K562 (cell line): ENCODE results near the gene ARHGEF12. TPM values are rescaled to one million over a fixed set of nuclear protein-coding genes. Genes with fewer than 3 reads are reported as not detected.

Source experiments
- ARID2 ChIP-seq: fragments of 450-650 bp; IDR thresholded peaks from 2 replicates; pipeline ENCODE4 v1.6.1; 2017; ENCODE audit warnings: antibody characterized with exemption, mild to moderate bottlenecking
- CC2D1A ChIP-seq: fragments of 450-650 bp; IDR thresholded peaks from 2 replicates; pipeline ENCODE4 v1.6.1; 2017; ENCODE audit warnings: mild to moderate bottlenecking
- GTF2A2 ChIP-seq: IDR thresholded peaks from 2 replicates; pipeline ENCODE4 v1.6.1; 2016; ENCODE audit warnings: mild to moderate bottlenecking, missing genetic modification characterization, missing compliant biosample characterization
- HNRNPK ChIP-seq: fragments of 200-400 bp; formaldehyde crosslinking; IDR thresholded peaks from one replicate; pipeline ENCODE4 v1.6.1; 2018; ENCODE audit warnings: mild to moderate bottlenecking, low read depth, low read length; ENCODE audit not compliant: poor library complexity, severe bottlenecking
- MAFK ChIP-seq: IDR thresholded peaks from 2 replicates; pipeline ENCODE4 v1.6.1; 2011; ENCODE audit warnings: low read length, improper control_type of control experiment
- MEF2A ChIP-seq: IDR thresholded peaks from 2 replicates; pipeline ENCODE4 v1.6.1; 2011; ENCODE audit warnings: low read depth, mild to moderate bottlenecking, low read length, moderate library complexity; ENCODE audit not compliant: control insufficient read depth
- MYBL2 ChIP-seq, 2 experiments: fragments of 450-650 bp in 1 of 2; sonication (generic) in 1 of 2; formaldehyde crosslinking in 1 of 2; IDR thresholded peaks; 2 replicates each; pipeline versions ENCODE4 v1.6.1 to v1.8.1; 2017 to 2022; ENCODE audit warnings: borderline replicate concordance in 1 of 2, inconsistent platforms in 1 of 2, low read depth in 1 of 2, mild to moderate bottlenecking in 1 of 2, missing genetic modification reagents in 1 of 2, moderate library complexity in 1 of 2
- PHF20 ChIP-seq: fragments of 450-650 bp; IDR thresholded peaks from 2 replicates; pipeline ENCODE4 v1.6.1; 2018; ENCODE audit not compliant: partially characterized antibody
- POLR2AphosphoS2 ChIP-seq: IDR thresholded peaks from 2 replicates; pipeline ENCODE4 v1.6.1; 2012; ENCODE audit warnings: low read length, improper control_type of control experiment
- POLR2G ChIP-seq: fragments of 200-400 bp; formaldehyde crosslinking; IDR thresholded peaks from 2 replicates; pipeline ENCODE4 v1.6.1; 2017; ENCODE audit warnings: low read depth, mild to moderate bottlenecking, antibody characterized with exemption, low read length, moderate library complexity
- SAP30 ChIP-seq: fragments of 200-600 bp; sonication (generic); IDR thresholded peaks from 2 replicates; pipeline ENCODE4 v1.6.1; 2012; ENCODE audit warnings: borderline replicate concordance, low read depth, mild to moderate bottlenecking, moderate library complexity, low read length, control low read depth, inconsistent platforms; ENCODE audit not compliant: insufficient read depth, poor library complexity, severe bottlenecking
- SIN3B ChIP-seq: fragments of 450-650 bp; IDR thresholded peaks from 2 replicates; pipeline ENCODE4 v1.6.1; 2017; ENCODE audit warnings: low read depth, mild to moderate bottlenecking, moderate library complexity
- STAG1 ChIP-seq: sonication (generic); formaldehyde crosslinking; IDR thresholded peaks from 2 replicates; pipeline ENCODE4 v1.5.0; 2020; ENCODE audit warnings: missing genetic modification reagents, borderline replicate concordance
- ZBTB8A ChIP-seq: fragments of 450-650 bp; IDR thresholded peaks from 2 replicates; pipeline ENCODE4 v1.6.1; 2018; ENCODE audit warnings: mild to moderate bottlenecking, moderate library complexity; ENCODE audit not compliant: partially characterized antibody
- ZC3H8 ChIP-seq: fragments of 450-650 bp; IDR thresholded peaks from 2 replicates; pipeline ENCODE4 v1.6.1; 2017
- ZNF133 ChIP-seq: fragments of 250-450 bp; sonication (Bioruptor Pico); IDR thresholded peaks from 2 replicates; pipeline ENCODE4 v1.4.0; 2020; ENCODE audit warnings: mild to moderate bottlenecking
- ZNF41 ChIP-seq: fragments of 250-450 bp; sonication (Bioruptor Pico); conservative IDR thresholded peaks from 2 replicates; pipeline ENCODE4 v1.4.0; 2020; ENCODE audit warnings: mild to moderate bottlenecking
- polyA plus RNA-seq, 8 experiments: library from polyadenylated mRNA; depleted of rRNA in 4 of 8; stranded (reverse) in 5 of 8; unstranded in 3 of 8; fragments of >200 nt; fragmentation: Nextera tagmentation in 2 of 8; fragmentation: Illumina TruSeq in 1 of 8; extraction: Ambion mirVana in 2 of 8; extraction: Trizol in 1 of 8; gene quantifications; 2 replicates each; pipeline versions ENCODE4 v1.2.1 to v1.2.3, GENCODE V29; 2011 to 2014; ENCODE audit warnings: inconsistent platforms in 1 of 8, missing spikeins in 1 of 8
- total RNA-seq, 7 experiments: library from RNA; depleted of rRNA in 6 of 7; stranded (reverse); fragments of >200 nt in 6 of 7; fragmentation: Illumina TruSeq in 2 of 7; extraction: Trizol in 2 of 7; gene quantifications; 2 replicates each; pipeline versions ENCODE4 v1.2.1 to v1.2.3, GENCODE V29; 2011 to 2021; ENCODE audit warnings: low replicate concordance in 1 of 7
- TF ChIP-seq, protein P1 (sequence below): IDR thresholded peaks from 2 replicates; pipeline ENCODE4 v1.6.1; 2011; ENCODE audit warnings: borderline replicate concordance, low read depth, mild to moderate bottlenecking, moderate library complexity, low read length; ENCODE audit not compliant: insufficient read depth, poor library complexity, severe bottlenecking
- TF ChIP-seq, protein P2 (sequence below): fragments of 200-800 bp; sonication (Bioruptor generic); IDR thresholded peaks from 2 replicates; pipeline ENCODE4 v1.6.1; 2017; ENCODE audit warnings: missing genetic modification characterization, missing compliant biosample characterization
- TF ChIP-seq, protein P3 (sequence below): sonication (generic); formaldehyde crosslinking; IDR thresholded peaks from 2 replicates; pipeline ENCODE4 v1.8.0; 2022; ENCODE audit warnings: mild to moderate bottlenecking, low read depth, missing genetic modification reagents
- TF ChIP-seq, protein P4 (sequence below): fragments of 250-450 bp; sonication (Bioruptor Pico); IDR thresholded peaks from 2 replicates; pipeline ENCODE4 v1.5.0; 2020; ENCODE audit warnings: mild to moderate bottlenecking, borderline replicate concordance

The ARHGEF12 gene
- total and polyA plus RNA-seq, 9 of the 15 experiments (the other 6 are each of a cell fraction or from before 2014, with no cell fraction given), result 3.5 to 51.7 (median 29.5) TPM

DNA sequence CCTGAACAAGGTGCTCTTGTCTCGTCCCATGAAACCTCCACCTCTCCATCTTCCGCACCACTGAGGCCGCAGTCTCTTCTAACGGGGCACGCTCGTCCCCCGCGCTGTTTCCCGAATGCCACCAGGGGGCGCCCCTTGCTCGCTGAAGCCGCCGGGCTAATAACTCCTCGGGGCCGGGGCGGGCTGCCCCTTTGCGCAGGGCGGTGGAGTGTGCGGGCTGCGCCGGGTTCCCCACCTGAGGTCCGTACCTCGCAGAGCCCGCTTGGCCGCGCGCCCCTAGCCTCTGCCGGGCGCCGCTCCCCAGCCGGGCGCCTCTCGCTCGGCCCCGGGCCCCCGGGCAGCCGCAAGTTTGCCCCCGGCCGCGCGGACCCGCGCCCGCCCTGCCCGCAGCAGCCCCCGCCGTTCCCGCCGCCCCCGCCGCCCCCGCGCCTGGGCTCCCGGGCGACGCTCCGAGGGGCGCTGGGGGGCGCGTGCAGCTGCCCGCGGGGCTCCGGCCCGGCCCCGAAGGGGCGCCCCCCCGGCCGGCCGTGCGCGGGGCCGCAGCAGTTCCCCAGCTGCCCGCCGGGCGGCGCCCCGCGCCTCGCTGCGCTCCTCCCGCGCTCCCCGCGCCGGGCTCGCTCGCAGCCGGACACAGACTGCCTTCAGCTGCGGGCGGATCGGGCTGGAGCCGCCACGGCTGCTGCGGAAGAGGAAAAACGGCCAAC is 175.1 kb downstream of the ARHGEF12 start, which contains the start of gene GRIK4 (continued):
- TF ChIP-seq STAG1 (CRISPR knock-in tag) (peak; percentile 65; the same call in 1 of the 2 replicates), MEF2A (no peak), SIN3B (no peak), ZNF133 (CRISPR knock-in tag) (no peak), MAFK (no peak), POLR2AphosphoS2 (no peak), POLR2G (peak; percentile 19; the same call in 1 of the 2 replicates), ZBTB8A (no peak), PHF20 (no peak), ZC3H8 (no peak), CC2D1A (0 out of 2 replicates have a peak, but pooled peaks have one; percentile 25), SAP30 (no peak), ZNF41 (CRISPR knock-in tag) (no peak), MYBL2 (IDR thresholded peaks at IDR 0.05; ENCODE audit: low read depth) (no peak), MYBL2 (CRISPR knock-in tag; IDR thresholded peaks at IDR 0.05; ENCODE audit: borderline replicate concordance) (no peak), GTF2A2 (no peak), ARID2 (peak; percentile 79), HNRNPK (no peak)
- TF ChIP-seq, protein P1, sequence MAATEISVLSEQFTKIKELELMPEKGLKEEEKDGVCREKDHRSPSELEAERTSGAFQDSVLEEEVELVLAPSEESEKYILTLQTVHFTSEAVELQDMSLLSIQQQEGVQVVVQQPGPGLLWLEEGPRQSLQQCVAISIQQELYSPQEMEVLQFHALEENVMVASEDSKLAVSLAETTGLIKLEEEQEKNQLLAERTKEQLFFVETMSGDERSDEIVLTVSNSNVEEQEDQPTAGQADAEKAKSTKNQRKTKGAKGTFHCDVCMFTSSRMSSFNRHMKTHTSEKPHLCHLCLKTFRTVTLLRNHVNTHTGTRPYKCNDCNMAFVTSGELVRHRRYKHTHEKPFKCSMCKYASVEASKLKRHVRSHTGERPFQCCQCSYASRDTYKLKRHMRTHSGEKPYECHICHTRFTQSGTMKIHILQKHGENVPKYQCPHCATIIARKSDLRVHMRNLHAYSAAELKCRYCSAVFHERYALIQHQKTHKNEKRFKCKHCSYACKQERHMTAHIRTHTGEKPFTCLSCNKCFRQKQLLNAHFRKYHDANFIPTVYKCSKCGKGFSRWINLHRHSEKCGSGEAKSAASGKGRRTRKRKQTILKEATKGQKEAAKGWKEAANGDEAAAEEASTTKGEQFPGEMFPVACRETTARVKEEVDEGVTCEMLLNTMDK, result peak; percentile 74
- TF ChIP-seq, protein P2, sequence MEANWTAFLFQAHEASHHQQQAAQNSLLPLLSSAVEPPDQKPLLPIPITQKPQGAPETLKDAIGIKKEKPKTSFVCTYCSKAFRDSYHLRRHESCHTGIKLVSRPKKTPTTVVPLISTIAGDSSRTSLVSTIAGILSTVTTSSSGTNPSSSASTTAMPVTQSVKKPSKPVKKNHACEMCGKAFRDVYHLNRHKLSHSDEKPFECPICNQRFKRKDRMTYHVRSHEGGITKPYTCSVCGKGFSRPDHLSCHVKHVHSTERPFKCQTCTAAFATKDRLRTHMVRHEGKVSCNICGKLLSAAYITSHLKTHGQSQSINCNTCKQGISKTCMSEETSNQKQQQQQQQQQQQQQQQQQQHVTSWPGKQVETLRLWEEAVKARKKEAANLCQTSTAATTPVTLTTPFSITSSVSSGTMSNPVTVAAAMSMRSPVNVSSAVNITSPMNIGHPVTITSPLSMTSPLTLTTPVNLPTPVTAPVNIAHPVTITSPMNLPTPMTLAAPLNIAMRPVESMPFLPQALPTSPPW, result peak; percentile 89
- TF ChIP-seq, protein P3, sequence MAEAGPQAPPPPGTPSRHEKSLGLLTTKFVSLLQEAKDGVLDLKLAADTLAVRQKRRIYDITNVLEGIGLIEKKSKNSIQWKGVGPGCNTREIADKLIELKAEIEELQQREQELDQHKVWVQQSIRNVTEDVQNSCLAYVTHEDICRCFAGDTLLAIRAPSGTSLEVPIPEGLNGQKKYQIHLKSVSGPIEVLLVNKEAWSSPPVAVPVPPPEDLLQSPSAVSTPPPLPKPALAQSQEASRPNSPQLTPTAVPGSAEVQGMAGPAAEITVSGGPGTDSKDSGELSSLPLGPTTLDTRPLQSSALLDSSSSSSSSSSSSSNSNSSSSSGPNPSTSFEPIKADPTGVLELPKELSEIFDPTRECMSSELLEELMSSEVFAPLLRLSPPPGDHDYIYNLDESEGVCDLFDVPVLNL (CRISPR knock-in tag), result 0 out of 2 replicates have a peak, but pooled peaks have one; percentile 15
- TF ChIP-seq, protein P4, sequence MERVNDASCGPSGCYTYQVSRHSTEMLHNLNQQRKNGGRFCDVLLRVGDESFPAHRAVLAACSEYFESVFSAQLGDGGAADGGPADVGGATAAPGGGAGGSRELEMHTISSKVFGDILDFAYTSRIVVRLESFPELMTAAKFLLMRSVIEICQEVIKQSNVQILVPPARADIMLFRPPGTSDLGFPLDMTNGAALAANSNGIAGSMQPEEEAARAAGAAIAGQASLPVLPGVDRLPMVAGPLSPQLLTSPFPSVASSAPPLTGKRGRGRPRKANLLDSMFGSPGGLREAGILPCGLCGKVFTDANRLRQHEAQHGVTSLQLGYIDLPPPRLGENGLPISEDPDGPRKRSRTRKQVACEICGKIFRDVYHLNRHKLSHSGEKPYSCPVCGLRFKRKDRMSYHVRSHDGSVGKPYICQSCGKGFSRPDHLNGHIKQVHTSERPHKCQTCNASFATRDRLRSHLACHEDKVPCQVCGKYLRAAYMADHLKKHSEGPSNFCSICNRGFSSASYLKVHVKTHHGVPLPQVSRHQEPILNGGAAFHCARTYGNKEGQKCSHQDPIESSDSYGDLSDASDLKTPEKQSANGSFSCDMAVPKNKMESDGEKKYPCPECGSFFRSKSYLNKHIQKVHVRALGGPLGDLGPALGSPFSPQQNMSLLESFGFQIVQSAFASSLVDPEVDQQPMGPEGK (CRISPR knock-in tag), result no peak
